GM12878 (cell line): ENCODE data around the gene MOCS1.

Experiments
- CTCF ChIP-seq, 3 experiments: IDR thresholded peaks in 2 of 3; conservative IDR thresholded peaks in 1 of 3; 2 replicates each; pipeline ENCODE4 v1.5.1; 2011; ENCODE audit warnings: low read depth in 3 of 3, low read length in 3 of 3, mild to moderate bottlenecking in 3 of 3, control low read depth in 2 of 3, moderate library complexity in 2 of 3, inconsistent platforms in 1 of 3, mixed read lengths in 1 of 3; ENCODE audit not compliant: control insufficient read depth in 2 of 3, insufficient read depth in 1 of 3; ENCODE audit errors: extremely low read depth in 1 of 3
- POLR2AphosphoS5 ChIP-seq: IDR thresholded peaks from 2 replicates; pipeline ENCODE4 v1.6.1; 2011; ENCODE audit warnings: mild to moderate bottlenecking, low read length, inconsistent platforms

- no peak for TF ChIP-seq CTCF (IDR thresholded peaks at IDR 0.05 in 2 of 3, conservative IDR thresholded peaks at IDR 0.05 in 1 of 3; ENCODE audit: control insufficient read depth in 2 of 3, extremely low read depth in 1 of 3, insufficient read depth in 1 of 3, low read depth in 3 of 3, low read length in 3 of 3)
- no peak for TF ChIP-seq POLR2AphosphoS5
These were observed 32.6 kb downstream of the MOCS1 start for GRCh38 chr6:39901670-39902069.
